PC-3 (cell line): ENCODE data around the gene SUGCT. TPM values are rescaled to one million over a fixed set of nuclear protein-coding genes. Genes with fewer than 3 reads are reported as not detected.

Source experiments
- ATAC-seq: fragments of 200-7000 bp; cut with Tn5 transposase; 2 replicates; pipeline ENCODE4 v1.9.1; 2020; ENCODE audit warnings: mild to moderate bottlenecking, moderate library complexity
- BruUV-seq: library from RNA; stranded (reverse); fragments of 400-500 nt; replicated peaks from 2 replicates; lab custom pipeline; 2021; lab: Mats Ljungman, UMichigan
- CTCF ChIA-PET: fragments of 300-600 bp; sonication (Branson Sonifier 250); formaldehyde crosslinking; loops from one replicate; lab custom pipeline; 2022; ENCODE audit warnings: antibody characterized with exemption; lab: Charles Lee
- POLR2A ChIA-PET: fragments of 300-600 bp; sonication (Branson Sonifier 250); formaldehyde crosslinking; loops from one replicate; lab custom pipeline; 2022; ENCODE audit warnings: antibody characterized with exemption; ENCODE audit not compliant: unreplicated experiment; lab: Charles Lee
- DNase-seq: peaks from one replicate; pipeline ENCODE4 v3.0.0-alpha.2; 2015
- H2AFZ ChIP-seq: fragments of 300-600 bp; sonication (generic); 2 replicates; pipeline ENCODE4 v1.6.0; 2016; ENCODE audit warnings: antibody characterized with exemption, low read length
- H3F3A ChIP-seq: fragments of 300-600 bp; sonication (generic); one replicate; pipeline ENCODE4 v1.6.0; 2017; ENCODE audit warnings: antibody characterized with exemption, low read length, control low read depth, mild to moderate bottlenecking; ENCODE audit not compliant: unreplicated experiment
- H3K27ac ChIP-seq: fragments of 300-600 bp; sonication (generic); 2 replicates; pipeline ENCODE4 v1.5.1; 2016; ENCODE audit warnings: mild to moderate bottlenecking, low read length
- H3K27me3 ChIP-seq: fragments of 300-600 bp; sonication (generic); 2 replicates; pipeline ENCODE4 v1.6.1; 2016; ENCODE audit warnings: low read length, mixed read lengths
- H3K36me3 ChIP-seq: fragments of 300-600 bp; sonication (generic); 2 replicates; pipeline ENCODE4 v1.6.1; 2016; ENCODE audit warnings: low read depth, mixed run types, low read length, mixed read lengths
- H3K4me1 ChIP-seq: fragments of 300-600 bp; sonication (generic); 2 replicates; pipeline ENCODE4 v1.5.1; 2016; ENCODE audit warnings: low read length; ENCODE audit not compliant: insufficient read depth
- H3K4me2 ChIP-seq: fragments of 300-600 bp; sonication (generic); 2 replicates; pipeline ENCODE4 v1.6.0; 2016; ENCODE audit warnings: low read length
- H3K4me3 ChIP-seq: fragments of 300-600 bp; sonication (generic); 2 replicates; pipeline ENCODE4 v1.5.1; 2016; ENCODE audit warnings: mild to moderate bottlenecking, low read length, mixed read lengths
- H3K79me2 ChIP-seq: fragments of 300-600 bp; sonication (generic); 2 replicates; pipeline ENCODE4 v1.6.1; 2017; ENCODE audit warnings: low read length, mixed read lengths
- H3K9ac ChIP-seq: fragments of 300-600 bp; sonication (generic); 2 replicates; pipeline ENCODE4 v1.6.0; 2016; ENCODE audit warnings: mild to moderate bottlenecking, low read length
- H3K9me2 ChIP-seq: fragments of 300-600 bp; sonication (generic); replicated peaks from 2 replicates; pipeline ENCODE4 v1.6.1; 2016; ENCODE audit warnings: mixed run types, low read length, mixed read lengths
- H3K9me3 ChIP-seq: fragments of 300-600 bp; sonication (generic); 2 replicates; pipeline ENCODE4 v1.6.1; 2016; ENCODE audit warnings: low read length, mixed read lengths
- H4K20me1 ChIP-seq: fragments of 300-600 bp; sonication (generic); 2 replicates; pipeline ENCODE4 v1.6.1; 2016; ENCODE audit warnings: low read length, mixed read lengths
- EZH2 ChIP-seq: fragments of 300-600 bp; sonication (generic); IDR thresholded peaks from one replicate; pipeline ENCODE4 v1.6.1; 2017; ENCODE audit warnings: antibody characterized with exemption, mild to moderate bottlenecking, low read length; ENCODE audit not compliant: unreplicated experiment
- EZH2phosphoT487 ChIP-seq: fragments of 300-600 bp; sonication (generic); IDR thresholded peaks from 2 replicates; pipeline ENCODE4 v1.6.1; 2018; ENCODE audit warnings: mild to moderate bottlenecking, antibody characterized with exemption, low read length, borderline replicate concordance
- intact Hi-C: fragments of 100-400 bp; cut with micrococcal nuclease; formaldehyde crosslinking; loops from 2 replicates; pipeline ENCODE4 v1.9.0; 2023
- total RNA-seq: library from RNA; depleted of rRNA; stranded (reverse); fragments of >200 nt; gene quantifications from 2 replicates; pipeline ENCODE4 v1.2.3, GENCODE V29; 2014
- TF ChIP-seq, protein P1 (sequence below): fragments of 300-600 bp; sonication (generic); conservative IDR thresholded peaks from 2 replicates; pipeline ENCODE4 v1.5.1; 2017; ENCODE audit warnings: antibody characterized with exemption, low read depth, mild to moderate bottlenecking, low read length

The SUGCT gene
- total RNA-seq, 1 experiment from 2014 or later, result 2.9 TPM

DNA sequence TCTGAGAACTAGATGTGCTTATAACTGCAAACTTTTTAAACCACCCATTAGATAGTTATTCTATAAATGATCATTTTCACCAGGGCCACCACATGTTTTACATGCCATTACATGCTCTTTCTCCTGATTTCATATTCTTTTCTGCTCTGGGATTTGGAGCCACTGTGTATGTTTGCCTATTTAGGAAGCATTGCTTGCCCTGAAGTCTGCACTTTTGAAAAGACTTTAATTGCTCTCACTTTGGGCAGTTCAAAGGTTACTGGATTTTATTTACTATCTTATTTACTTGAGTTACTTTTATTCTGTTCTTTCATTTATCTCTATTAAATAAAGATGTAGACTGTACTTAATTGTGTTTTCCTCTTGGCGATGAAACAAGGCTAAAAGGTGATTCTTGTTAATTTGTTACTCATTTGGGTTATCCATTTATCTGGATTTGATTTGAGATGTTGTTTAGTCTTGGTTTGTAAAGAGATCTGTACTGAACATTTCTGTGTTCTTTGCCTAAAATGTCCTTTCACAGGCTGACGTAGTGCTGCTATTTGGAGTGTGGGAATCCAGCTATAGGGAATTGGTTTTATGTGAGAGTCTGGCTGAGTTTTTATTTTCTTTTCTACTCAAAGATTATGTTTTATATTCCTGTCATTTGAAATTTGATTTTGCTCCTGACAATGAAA lies 88.8 kb downstream of the SUGCT start:
- Histone ChIP-seq H3K4me1 (peaks cover 21% of the 10 kb centered on the region; the same call in 1 of the 2 replicates), H3K27ac (no peak overlapping the region), H3K79me2 (no peaks in the 10 kb centered on the region), H3K9ac (no peak overlapping the region), H3K4me3 (no peak overlapping the region), H3K36me3 (no peaks in the 10 kb centered on the region), H3K27me3 (no peaks in the 10 kb centered on the region), H3K4me2 (no peak overlapping the region), H3K9me2 (no peaks in the 10 kb centered on the region), H3F3A (peaks cover 5% of the 10 kb centered on the region), H3K9me3 (no peaks in the 10 kb centered on the region), H4K20me1 (no peaks in the 10 kb centered on the region), H2AFZ (no peak overlapping the region)
- intact Hi-C loops, result no loop called here
- TF ChIP-seq, protein P1, sequence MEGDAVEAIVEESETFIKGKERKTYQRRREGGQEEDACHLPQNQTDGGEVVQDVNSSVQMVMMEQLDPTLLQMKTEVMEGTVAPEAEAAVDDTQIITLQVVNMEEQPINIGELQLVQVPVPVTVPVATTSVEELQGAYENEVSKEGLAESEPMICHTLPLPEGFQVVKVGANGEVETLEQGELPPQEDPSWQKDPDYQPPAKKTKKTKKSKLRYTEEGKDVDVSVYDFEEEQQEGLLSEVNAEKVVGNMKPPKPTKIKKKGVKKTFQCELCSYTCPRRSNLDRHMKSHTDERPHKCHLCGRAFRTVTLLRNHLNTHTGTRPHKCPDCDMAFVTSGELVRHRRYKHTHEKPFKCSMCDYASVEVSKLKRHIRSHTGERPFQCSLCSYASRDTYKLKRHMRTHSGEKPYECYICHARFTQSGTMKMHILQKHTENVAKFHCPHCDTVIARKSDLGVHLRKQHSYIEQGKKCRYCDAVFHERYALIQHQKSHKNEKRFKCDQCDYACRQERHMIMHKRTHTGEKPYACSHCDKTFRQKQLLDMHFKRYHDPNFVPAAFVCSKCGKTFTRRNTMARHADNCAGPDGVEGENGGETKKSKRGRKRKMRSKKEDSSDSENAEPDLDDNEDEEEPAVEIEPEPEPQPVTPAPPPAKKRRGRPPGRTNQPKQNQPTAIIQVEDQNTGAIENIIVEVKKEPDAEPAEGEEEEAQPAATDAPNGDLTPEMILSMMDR, result no peak
- no peak for TF ChIP-seq EZH2phosphoT487
- TF ChIP-seq EZH2, result no peak
- no peak for ATAC-seq
- no peak for DNase-seq
- CTCF ChIA-PET, result no interaction called here
- BruUV-seq, result no TSS peak
- POLR2A ChIA-PET, result no interaction called here

DNA sequence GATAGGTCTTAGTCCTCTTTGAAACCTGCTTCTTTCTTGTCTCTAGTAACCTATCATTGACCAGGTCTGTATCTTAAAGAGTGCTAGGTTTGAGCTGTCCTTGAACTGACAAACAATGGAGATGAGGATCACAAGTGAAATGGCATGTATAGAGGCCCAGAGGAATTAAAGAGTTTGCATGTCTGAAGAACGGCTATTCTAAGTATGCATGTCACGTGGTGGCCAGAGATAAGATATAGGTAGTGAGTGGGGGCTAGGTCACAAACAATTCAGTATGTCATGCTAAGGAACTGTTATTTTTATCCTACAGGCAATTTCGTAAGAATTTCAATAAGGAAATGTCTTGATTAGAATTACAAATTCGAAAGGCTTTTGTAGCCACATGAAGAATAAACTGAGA lies 95.3 kb downstream of the SUGCT start:
- DNase-seq (no peak), ATAC-seq (no peak)
- Histone ChIP-seq H3K79me2 (no peaks in the 10 kb centered on the region), H3K4me2 (no peak overlapping the region), H3K4me1 (no peaks in the 10 kb centered on the region), H3K9me3 (no peaks in the 10 kb centered on the region), H3F3A (no peaks in the 10 kb centered on the region), H2AFZ (no peak overlapping the region), H3K27me3 (no peaks in the 10 kb centered on the region), H3K4me3 (no peak overlapping the region), H3K9me2 (no peaks in the 10 kb centered on the region), H3K36me3 (no peaks in the 10 kb centered on the region), H3K27ac (no peak overlapping the region), H4K20me1 (no peaks in the 10 kb centered on the region), H3K9ac (no peak overlapping the region)
- TF ChIP-seq EZH2phosphoT487, result no peak
- ChIA-PET POLR2A (no interaction called here), CTCF (no interaction called here)
- no TSS peak for BruUV-seq
- intact Hi-C loops, result loop anchor here (5.0 to 10.0 kb wide), 5 partner anchors 77 to 1712 kb away; partner anchors contain the start of gene INHBA

DNA sequence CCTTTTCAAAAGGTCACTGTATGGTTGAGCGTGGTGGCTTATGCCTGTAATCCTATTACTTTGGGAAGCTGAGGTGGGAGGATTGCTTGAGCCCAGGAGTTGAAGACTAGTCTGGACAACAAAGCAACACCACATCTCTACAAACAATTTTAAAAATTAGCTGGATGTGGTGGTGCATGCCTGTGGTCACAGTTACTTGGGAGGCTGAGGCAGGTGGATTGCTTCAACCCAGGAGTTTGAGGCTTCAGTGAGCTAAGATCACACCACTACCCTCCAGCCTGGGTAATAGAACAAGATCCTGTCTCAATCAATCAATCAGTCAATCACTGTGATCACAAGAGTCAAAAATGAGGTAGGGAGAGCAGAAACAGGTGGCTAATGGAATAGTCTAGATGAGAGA lies 97.0 kb downstream of the SUGCT start:
- Histone ChIP-seq H2AFZ (peak overlapping the region; percentile 79; the same call in 1 of the 2 replicates), H3K4me1 (no peaks in the 10 kb centered on the region), H3K9me3 (no peaks in the 10 kb centered on the region), H3K9me2 (no peaks in the 10 kb centered on the region), H3K27ac (no peak overlapping the region), H3K79me2 (no peaks in the 10 kb centered on the region), H3K27me3 (no peaks in the 10 kb centered on the region), H3F3A (no peaks in the 10 kb centered on the region), H4K20me1 (no peaks in the 10 kb centered on the region), H3K9ac (no peak overlapping the region), H3K4me3 (no peak overlapping the region), H3K4me2 (no peak overlapping the region), H3K36me3 (no peaks in the 10 kb centered on the region)
- no peak for DNase-seq
- ChIA-PET CTCF (interaction anchor here (0.6 to 1.2 kb wide), 4 partner anchors 78 to 1500 kb away, joined by 4 to 9 read pairs (median 6); no protein-coding TSS in a partner anchor), POLR2A (no interaction called here)
- intact Hi-C loops, result loop anchor here (1.0 to 10.0 kb wide), 7 partner anchors 76 to 1711 kb away; partner anchors contain the start of gene INHBA
- BruUV-seq, result no TSS peak
- ATAC-seq, result no peak
- TF ChIP-seq EZH2, result no peak
- TF ChIP-seq, protein P1, result no peak
- no peak for TF ChIP-seq EZH2phosphoT487
